Activated T-cell treated with anti-CD3 and anti-CD28 coated beads, Interleukin-2, amount 50 U/mL, for 72 hours (primary cell): Measurements from ENCODE around the gene ENG. TPM values are rescaled to one million over a fixed set of nuclear protein-coding genes. Genes with fewer than 3 reads are reported as not detected.

Experiments used
- ATAC-seq, 2 donors: fragments of 150-1000 bp; cut with Tn5 transposase; replicated peaks in 1 of 2; 2 replicates each; pipeline ENCODE4 v1.10.0; 2021; ENCODE audit warnings: moderate library complexity in 2 of 2, mild to moderate bottlenecking in 1 of 2
- DNase-seq, 2 donors: peaks; one replicate each; pipeline ENCODE4 v3.0.0; 2021 to 2022; ENCODE audit warnings: mixed read lengths in 1 of 2
- H3K27ac Mint-ChIP-seq: one replicate; pipeline ENCODE4 v1.8.0; 2022; ENCODE audit warnings: mild to moderate bottlenecking, moderate library complexity, mixed read lengths
- H3K27me3 Mint-ChIP-seq: one replicate; pipeline ENCODE4 v1.8.0; 2022; ENCODE audit warnings: low read depth, mixed read lengths
- H3K36me3 Mint-ChIP-seq, 2 donors: one replicate each; pipeline ENCODE4 v1.8.0; 2022; ENCODE audit warnings: mixed read lengths in 2 of 2, mild to moderate bottlenecking in 1 of 2; ENCODE audit not compliant: insufficient read depth in 2 of 2
- H3K4me1 Mint-ChIP-seq: one replicate; pipeline ENCODE4 v1.8.0; 2022; ENCODE audit warnings: low read depth, mixed read lengths
- H3K4me3 Mint-ChIP-seq, 2 donors: one replicate each; pipeline ENCODE4 v1.8.0; 2022; ENCODE audit warnings: mild to moderate bottlenecking in 2 of 2, mixed read lengths in 2 of 2, moderate library complexity in 2 of 2
- H3K9me3 Mint-ChIP-seq, 2 donors: one replicate each; pipeline ENCODE4 v1.8.0; 2022; ENCODE audit warnings: mixed read lengths in 2 of 2
- total RNA-seq, 2 donors: library from RNA; stranded (reverse); gene quantifications; one replicate each; pipeline ENCODE4 v1.2.3, GENCODE V29; 2022

Gene ENG
- total RNA-seq, 2 donors from 2014 or later: 11.1 to 14.4 TPM

DNA sequence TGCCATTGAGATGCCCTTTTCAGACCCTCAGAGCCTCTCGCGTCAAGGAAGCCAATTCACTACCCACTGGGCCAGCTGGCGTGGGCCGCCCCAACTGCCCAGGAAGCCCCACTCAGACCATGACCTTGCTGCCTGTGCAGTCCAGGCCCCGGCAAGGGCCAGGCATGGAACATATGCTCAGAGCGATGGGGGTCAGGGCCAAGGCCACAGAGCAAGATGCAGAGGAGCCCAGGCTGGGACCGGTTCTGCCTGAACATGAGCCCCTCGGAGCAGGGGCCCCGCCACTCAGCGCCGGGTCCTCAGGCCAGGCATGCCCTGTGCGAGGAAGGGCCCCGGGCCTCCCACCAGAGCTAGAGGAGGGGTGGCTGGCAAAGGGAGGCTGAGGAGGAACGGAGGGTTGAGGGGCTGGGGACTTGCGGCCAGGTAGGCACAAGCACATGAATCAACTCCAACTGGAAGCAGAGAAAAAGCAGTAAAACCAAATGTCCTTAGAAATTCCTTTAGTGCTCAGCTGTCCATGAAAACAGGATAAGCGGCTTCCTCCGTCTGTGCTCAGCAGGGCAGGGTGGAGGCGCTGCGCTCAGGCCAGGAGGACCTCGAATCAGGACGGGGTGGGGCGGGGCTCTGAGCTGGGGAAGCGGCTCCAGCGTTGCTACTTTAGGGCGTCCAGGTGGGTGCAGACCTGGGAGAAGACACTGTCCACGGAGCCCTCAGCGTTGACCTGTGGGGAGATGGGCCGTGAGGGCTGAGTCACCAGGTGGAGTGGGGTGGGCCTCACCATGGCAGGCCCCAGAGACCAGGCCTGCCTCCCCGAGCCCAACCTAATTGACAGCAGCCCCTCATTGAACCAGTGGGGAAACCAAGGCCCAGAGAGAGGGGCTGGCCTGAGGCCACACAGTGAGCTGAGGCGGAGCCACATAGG is 13.2 kb upstream of the ENG start:
- no peak for DNase-seq
- no peak for ATAC-seq
- Mint-ChIP-seq H3K4me1 (peaks cover 27% of the 10 kb centered on the region), H3K36me3 (peaks cover 1 to 2% of the 10 kb centered on the region in 2 donors), H3K4me3 (no peak overlapping the region), H3K27me3 (no peaks in the 10 kb centered on the region), H3K9me3 (no peaks in the 10 kb centered on the region), H3K27ac (no peak overlapping the region)

DNA sequence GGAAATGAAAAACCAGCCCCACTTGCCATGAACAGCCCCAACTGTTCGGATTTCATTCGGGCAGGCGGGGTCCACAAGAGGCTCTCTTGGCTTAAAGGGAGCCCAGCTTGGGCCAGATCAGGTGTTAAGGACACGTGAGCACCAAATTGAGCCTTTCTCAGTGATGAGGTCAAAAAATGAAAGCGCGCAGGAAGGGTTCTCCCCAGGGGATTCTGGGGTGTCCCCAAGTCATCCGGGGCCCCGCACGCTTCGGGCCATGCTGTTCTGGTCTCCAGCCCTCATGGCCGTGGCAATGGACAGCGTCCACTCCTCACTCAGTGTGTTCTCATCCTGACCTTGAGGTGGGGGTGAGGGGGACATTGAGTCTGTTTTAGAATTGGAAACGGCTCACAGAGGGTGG is 12.1 kb upstream of the ENG start:
- Mint-ChIP-seq H3K9me3 (no peaks in the 10 kb centered on the region), H3K36me3 (peaks cover 1 to 2% of the 10 kb centered on the region in 2 donors), H3K4me1 (peaks cover 29% of the 10 kb centered on the region), H3K27me3 (no peaks in the 10 kb centered on the region), H3K4me3 (no peak overlapping the region), H3K27ac (no peak overlapping the region)
- no peak for DNase-seq
- no peak for ATAC-seq

DNA sequence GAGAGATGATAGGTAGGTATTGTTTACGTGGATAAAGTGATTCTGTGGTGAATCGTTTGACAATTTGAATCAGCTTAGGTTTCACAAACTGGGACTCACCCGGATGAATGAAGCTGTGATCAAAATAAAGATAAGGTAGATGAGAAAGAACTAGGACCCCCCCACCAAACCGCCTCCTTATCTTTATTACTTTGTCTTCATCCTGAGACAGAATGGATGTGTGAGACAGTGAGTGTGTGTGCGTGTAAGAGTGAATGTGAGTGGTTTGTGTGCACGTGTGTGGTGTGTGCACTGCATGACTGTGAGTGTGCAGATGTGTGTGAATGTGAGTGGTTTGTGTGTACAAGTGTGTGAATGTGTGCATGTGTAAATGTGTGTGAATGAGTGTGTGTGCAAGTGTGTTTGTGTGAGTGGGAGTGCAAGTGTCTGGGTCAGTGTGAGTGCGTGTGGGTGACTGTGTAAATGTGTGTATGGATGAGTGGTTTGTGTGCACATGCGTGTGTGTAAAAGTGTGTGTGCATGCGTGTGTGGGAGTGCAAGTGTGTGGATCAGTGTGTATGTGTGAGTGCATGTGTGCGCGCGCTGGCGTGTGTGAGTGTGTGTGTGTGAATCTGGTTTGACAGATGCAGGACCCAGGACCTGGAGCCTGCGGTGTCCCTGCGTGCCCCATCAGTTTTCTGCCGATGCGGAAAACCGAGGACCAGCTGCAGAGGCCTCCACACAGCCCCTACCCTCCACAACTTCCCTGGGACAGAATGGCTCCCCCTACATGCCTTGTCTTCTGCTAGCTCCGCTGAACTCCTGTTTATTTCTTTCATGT is 11.4 kb upstream of the ENG start:
- ATAC-seq (peak; percentile 80 to 81), DNase-seq (peak; percentile 57 to 70)
- H3K27ac Mint-ChIP-seq: no peak overlapping the region

DNA sequence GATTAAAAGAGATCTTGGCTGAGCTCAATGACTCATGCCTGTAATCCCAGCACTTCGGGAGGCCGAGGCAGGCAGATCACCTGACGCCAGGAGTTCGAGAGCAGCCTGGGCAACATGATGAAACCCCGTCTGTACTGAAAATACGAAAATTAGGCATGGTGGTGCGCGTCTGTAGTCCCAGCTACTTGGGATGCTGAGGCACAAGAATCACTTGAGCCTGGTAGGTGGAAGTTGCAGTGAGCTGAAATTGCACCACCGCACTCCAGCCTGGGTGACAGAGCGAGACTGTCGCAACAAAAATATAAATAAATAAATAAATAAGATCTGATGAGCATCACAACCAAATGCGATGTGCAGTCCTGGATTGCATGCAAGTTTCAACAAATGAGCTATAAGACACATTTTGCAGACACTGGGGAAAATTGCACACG is 8.7 kb upstream of the ENG start:
- ATAC-seq: no peak
- Mint-ChIP-seq H3K4me1 (peaks cover 29% of the 10 kb centered on the region), H3K27ac (no peak overlapping the region), H3K4me3 (no peak overlapping the region), H3K9me3 (no peaks in the 10 kb centered on the region), H3K27me3 (no peaks in the 10 kb centered on the region), H3K36me3 (peaks cover 1 to 2% of the 10 kb centered on the region in 2 donors)
- DNase-seq: no peak

More for the DNA sequence above, 11.4 kb upstream of the ENG start:
- Mint-ChIP-seq H3K36me3 (peaks cover 1 to 2% of the 10 kb centered on the region in 2 donors), H3K27me3 (no peaks in the 10 kb centered on the region), H3K4me1 (peaks cover 29% of the 10 kb centered on the region), H3K9me3 (no peaks in the 10 kb centered on the region), H3K4me3 (peak overlapping the region; percentile 3 to 4)

DNA sequence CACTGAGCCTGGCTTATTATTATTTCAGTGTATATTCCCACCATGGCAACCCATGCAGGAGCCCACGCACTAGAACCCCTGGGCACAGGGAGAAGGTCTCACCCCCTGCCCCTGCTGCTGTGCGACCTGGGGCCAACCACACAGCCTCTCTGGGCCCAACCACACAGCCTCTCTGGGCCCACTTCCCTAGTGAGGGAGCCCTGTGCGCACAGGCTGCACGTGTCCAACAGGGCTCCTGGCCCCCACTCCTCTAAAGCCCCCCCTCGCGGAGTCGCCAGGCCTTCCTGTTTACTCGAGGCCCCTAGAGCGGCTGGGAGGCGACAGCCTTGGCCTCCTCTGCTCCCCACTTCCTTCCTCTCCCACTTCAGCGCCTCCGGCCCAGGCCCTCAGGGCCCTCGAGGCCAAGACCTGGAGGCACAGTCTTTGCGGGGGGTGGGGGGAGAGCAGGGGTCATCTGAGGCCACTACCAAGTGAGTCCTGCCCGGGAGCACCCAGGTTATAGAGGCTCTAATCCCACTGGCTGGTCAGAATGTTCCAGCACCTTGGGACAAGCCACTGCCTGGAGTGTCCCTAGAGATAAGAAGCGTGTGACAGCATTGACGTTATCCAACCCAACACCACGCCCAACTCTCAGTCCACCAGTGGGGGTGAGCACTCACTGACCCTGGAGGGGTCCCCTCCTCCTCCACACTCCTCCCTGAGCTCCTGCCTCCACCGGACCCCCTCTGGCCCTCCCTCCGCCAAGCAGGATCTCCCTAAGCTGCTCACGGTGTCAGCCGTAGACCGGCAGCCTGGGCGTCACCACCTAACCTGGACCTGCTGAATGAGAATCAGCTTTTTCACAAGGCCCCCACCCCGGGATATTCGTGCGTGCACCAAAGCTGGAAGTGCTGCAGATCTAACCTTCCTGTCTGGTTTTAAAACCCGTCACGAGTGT is 7.9 kb upstream of the ENG start:
- peak; percentile 36 to 47 for DNase-seq
- Mint-ChIP-seq H3K9me3 (no peaks in the 10 kb centered on the region), H3K4me3 (no peak overlapping the region), H3K4me1 (peaks cover 33% of the 10 kb centered on the region), H3K27ac (no peak overlapping the region), H3K36me3 (peaks cover 1 to 2% of the 10 kb centered on the region in 2 donors), H3K27me3 (no peaks in the 10 kb centered on the region)
- peak in 1 of 2 donors; percentile 31 for ATAC-seq

GRCh38 chr9:127860779-127861178 is 6.3 kb upstream of the ENG start:
- no peak for ATAC-seq
- Mint-ChIP-seq H3K4me3 (no peak overlapping the region), H3K4me1 (peaks cover 29% of the 10 kb centered on the region), H3K36me3 (peaks cover 1% of the 10 kb centered on the region in 2 donors), H3K27ac (no peak overlapping the region), H3K9me3 (no peaks in the 10 kb centered on the region), H3K27me3 (no peaks in the 10 kb centered on the region)
- no peak for DNase-seq

DNA sequence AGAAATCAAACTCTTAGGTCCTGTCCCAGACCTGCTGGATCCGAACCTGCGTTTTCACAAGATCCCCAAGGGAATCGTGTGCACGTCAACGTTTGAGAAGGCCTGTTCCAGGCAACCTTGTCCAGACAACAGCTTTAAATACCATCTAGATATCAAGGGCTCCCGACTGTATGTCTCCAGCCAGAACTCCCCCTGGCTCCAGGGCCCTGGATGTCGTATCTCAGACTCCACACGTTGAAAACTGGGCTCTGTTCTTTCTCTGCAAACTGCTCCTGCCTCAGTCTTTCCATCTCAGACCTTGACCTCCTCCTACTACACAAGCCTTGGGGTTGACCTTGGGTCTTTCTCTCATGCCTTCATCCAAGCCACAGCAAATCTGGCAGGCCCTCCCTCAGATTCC is 5.8 kb upstream of the ENG start:
- Mint-ChIP-seq H3K4me1 (peaks cover 28% of the 10 kb centered on the region), H3K4me3 (no peak overlapping the region), H3K27me3 (no peaks in the 10 kb centered on the region), H3K36me3 (peaks cover 0 to 1% of the 10 kb centered on the region in 2 donors), H3K9me3 (no peaks in the 10 kb centered on the region), H3K27ac (no peak overlapping the region)
- ATAC-seq (no peak), DNase-seq (no peak)

GRCh38 chr9:127858041-127858512 is 3.6 kb upstream of the ENG start:
- Mint-ChIP-seq H3K27ac (peak overlapping the region; percentile 63), H3K27me3 (no peaks in the 10 kb centered on the region)
- no peak for ATAC-seq

DNA sequence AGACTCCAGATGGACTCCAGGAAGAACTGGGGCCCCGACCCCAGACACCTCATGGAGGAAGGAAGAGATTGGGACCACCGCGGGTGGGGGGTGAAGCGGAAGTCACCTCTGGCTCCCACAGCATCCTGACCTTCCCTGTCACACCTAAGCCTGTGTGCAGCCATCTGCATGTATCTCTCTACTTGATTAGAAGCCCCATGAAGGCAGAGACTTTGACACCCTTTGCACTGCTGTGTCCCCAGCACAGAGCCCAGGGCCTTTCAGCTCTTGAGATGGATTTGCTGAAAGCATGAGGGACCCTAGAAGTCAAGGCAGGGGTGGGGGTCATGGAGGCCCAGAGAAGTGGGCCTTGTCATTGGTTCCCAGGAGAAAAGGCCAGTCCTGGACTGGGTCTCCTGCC is 2.8 kb upstream of the ENG start:
- H3K36me3 Mint-ChIP-seq: no peaks in the 10 kb centered on the region
- H3K27ac Mint-ChIP-seq: no peak overlapping the region
- H3K4me3 Mint-ChIP-seq: no peak overlapping the region
- no peaks in the 10 kb centered on the region for H3K27me3 Mint-ChIP-seq
- ATAC-seq (no peak), DNase-seq (no peak)
- H3K9me3 Mint-ChIP-seq: no peaks in the 10 kb centered on the region
- peaks cover 34% of the 10 kb centered on the region for H3K4me1 Mint-ChIP-seq

More at GRCh38 chr9:127858041-127858512, 3.6 kb upstream of the ENG start:
- no peaks in the 10 kb centered on the region for H3K36me3 Mint-ChIP-seq
- no peak overlapping the region for H3K4me3 Mint-ChIP-seq
- peaks cover 33% of the 10 kb centered on the region for H3K4me1 Mint-ChIP-seq
- DNase-seq: no peak
- H3K9me3 Mint-ChIP-seq: no peaks in the 10 kb centered on the region

DNA sequence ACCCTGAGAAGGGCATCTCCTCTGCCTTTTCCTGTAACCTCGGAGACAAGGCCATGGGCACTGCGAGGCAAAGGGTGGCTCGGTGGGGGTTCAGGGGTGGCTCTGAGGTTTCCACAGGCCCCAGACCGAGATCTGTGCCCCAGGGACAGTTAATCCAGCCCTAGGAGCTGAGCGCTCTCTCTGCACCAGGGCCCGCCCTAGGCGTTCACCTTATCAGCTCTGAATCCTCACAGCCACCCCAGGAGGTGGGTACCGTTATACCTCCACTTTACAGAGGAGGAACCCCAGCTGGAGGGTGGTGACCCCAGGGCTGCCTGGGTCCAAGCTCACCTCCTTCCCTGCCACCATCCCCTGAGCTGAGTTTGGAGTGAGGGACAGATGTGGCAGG is 2.3 kb upstream of the ENG start:
- Mint-ChIP-seq H3K27me3 (no peaks in the 10 kb centered on the region), H3K4me3 (no peak overlapping the region), H3K9me3 (no peaks in the 10 kb centered on the region), H3K4me1 (peaks cover 40% of the 10 kb centered on the region), H3K36me3 (no peaks in the 10 kb centered on the region), H3K27ac (no peak overlapping the region)
- ATAC-seq: no peak
- no peak for DNase-seq

DNA sequence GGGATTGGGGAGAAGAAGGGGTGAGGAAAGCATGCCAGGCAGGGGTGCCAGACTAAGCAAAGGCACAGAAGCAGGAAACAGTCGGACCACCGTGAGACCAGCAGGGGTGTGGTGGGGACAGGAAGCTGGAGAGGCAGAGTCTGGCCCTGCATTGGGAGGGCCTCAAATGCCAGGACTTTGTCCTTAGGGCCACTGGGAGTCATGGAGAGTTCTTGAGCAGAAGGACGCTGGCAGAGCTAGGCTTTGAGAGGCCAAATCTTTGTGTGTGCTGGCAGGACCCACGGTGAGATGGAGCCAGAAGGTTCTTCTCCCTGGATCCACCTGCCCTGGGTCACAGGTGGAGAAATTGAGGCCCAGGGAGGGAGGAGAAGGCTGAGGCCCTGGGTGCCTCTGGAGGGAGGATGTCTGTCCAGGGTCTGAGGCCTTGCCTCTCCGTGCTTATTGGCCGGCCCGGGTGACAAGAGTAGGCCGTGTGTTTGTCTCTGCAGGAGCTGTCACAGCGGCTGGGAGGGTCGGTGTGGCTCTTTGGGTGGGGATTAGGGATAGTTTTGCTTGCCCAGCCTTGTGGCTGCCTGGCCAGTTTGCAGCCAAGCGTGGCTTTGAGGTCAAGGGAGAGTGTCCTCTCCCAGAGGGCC is 1.8 kb upstream of the ENG start:
- H3K9me3 Mint-ChIP-seq: no peaks in the 10 kb centered on the region
- H3K4me1 Mint-ChIP-seq: peaks cover 43% of the 10 kb centered on the region
- ATAC-seq: no peak
- H3K27me3 Mint-ChIP-seq: no peaks in the 10 kb centered on the region
- no peak overlapping the region for H3K27ac Mint-ChIP-seq
- DNase-seq: no peak
- no peak overlapping the region for H3K4me3 Mint-ChIP-seq
- H3K36me3 Mint-ChIP-seq: no peaks in the 10 kb centered on the region

GRCh38 chr9:127855522-127855921 is 1.1 kb upstream of the ENG start:
- peak overlapping the region; percentile 70 for H3K27ac Mint-ChIP-seq
- peak overlapping the region; percentile 29 to 51 for H3K4me3 Mint-ChIP-seq
- H3K9me3 Mint-ChIP-seq: peaks cover 0 to 2% of the 10 kb centered on the region in 2 donors
- DNase-seq (no peak), ATAC-seq (no peak)
- no peaks in the 10 kb centered on the region for H3K27me3 Mint-ChIP-seq
- peaks cover 1 to 2% of the 10 kb centered on the region in 2 donors for H3K36me3 Mint-ChIP-seq
- H3K4me1 Mint-ChIP-seq: peaks cover 43% of the 10 kb centered on the region
